Subcutaneous abdominal adipose tissue (tissue), 5 donors: ENCODE data around the gene TBX15.

ENCODE experiments used
- H3K27ac ChIP-seq: one replicate; pipeline ENCODE4 v1.7.0; 2013; ENCODE audit warnings: low read depth, mild to moderate bottlenecking, inconsistent platforms, low read length, moderate library complexity
- H3K27me3 ChIP-seq, 5 donors: one replicate each; pipeline ENCODE4 v1.7.0; 2013; ENCODE audit warnings: low read length in 5 of 5, inconsistent platforms in 1 of 5; ENCODE audit not compliant: control insufficient read depth in 5 of 5, insufficient read depth in 4 of 5
- H3K36me3 ChIP-seq, 5 donors: one replicate each; pipeline ENCODE4 v1.7.0; 2013; ENCODE audit warnings: low read length in 5 of 5; ENCODE audit not compliant: control insufficient read depth in 5 of 5, insufficient read depth in 5 of 5
- H3K4me1 ChIP-seq, 5 donors: one replicate each; pipeline ENCODE4 v1.7.0; 2013; ENCODE audit warnings: low read length in 5 of 5, mild to moderate bottlenecking in 3 of 5, moderate library complexity in 1 of 5; ENCODE audit not compliant: control insufficient read depth in 5 of 5, insufficient read depth in 5 of 5
- H3K4me3 ChIP-seq, 5 donors: one replicate each; pipeline ENCODE4 v1.7.0; 2013; ENCODE audit warnings: low read length in 5 of 5, low read depth in 1 of 5
- H3K9ac ChIP-seq, 5 donors: one replicate each; pipeline ENCODE4 v1.7.0; 2013; ENCODE audit warnings: low read length in 5 of 5, mild to moderate bottlenecking in 4 of 5, moderate library complexity in 3 of 5
- H3K9me3 ChIP-seq, 5 donors: one replicate each; pipeline ENCODE4 v1.7.0; 2013; ENCODE audit warnings: low read length in 5 of 5; ENCODE audit not compliant: control insufficient read depth in 5 of 5
- donor health status: healthy.
- donor health status: healthy.
- donor health status: healthy.
- donor health status: healthy.
- donor health status: healthy.

The TBX15 gene

GRCh38 chr1:118878661-118879060 lies 109.5 kb downstream of the TBX15 start:
- H3K4me3 ChIP-seq: no peak overlapping the region
- H3K9me3 ChIP-seq: no peaks in the 10 kb centered on the region
- no peaks in the 10 kb centered on the region for H3K27me3 ChIP-seq
- H3K4me1 ChIP-seq: peaks cover 0 to 7% (median 0%) of the 10 kb centered on the region in 5 donors
- no peak overlapping the region for H3K27ac ChIP-seq
- H3K9ac ChIP-seq: no peak overlapping the region
- H3K36me3 ChIP-seq: peaks cover 4 to 7% (median 5%) of the 10 kb centered on the region in 5 donors

- Histone ChIP-seq H3K27me3 (no peaks in the 10 kb centered on the region), H3K4me3 (no peak overlapping the region), H3K4me1 (peaks cover 0 to 7% (median 0%) of the 10 kb centered on the region in 5 donors), H3K9ac (no peak overlapping the region), H3K27ac (no peak overlapping the region), H3K36me3 (peaks cover 0 to 6% (median 3%) of the 10 kb centered on the region in 5 donors), H3K9me3 (no peaks in the 10 kb centered on the region)
These were observed 110.3 kb downstream of the TBX15 start for GRCh38 chr1:118877668-118878396.

DNA sequence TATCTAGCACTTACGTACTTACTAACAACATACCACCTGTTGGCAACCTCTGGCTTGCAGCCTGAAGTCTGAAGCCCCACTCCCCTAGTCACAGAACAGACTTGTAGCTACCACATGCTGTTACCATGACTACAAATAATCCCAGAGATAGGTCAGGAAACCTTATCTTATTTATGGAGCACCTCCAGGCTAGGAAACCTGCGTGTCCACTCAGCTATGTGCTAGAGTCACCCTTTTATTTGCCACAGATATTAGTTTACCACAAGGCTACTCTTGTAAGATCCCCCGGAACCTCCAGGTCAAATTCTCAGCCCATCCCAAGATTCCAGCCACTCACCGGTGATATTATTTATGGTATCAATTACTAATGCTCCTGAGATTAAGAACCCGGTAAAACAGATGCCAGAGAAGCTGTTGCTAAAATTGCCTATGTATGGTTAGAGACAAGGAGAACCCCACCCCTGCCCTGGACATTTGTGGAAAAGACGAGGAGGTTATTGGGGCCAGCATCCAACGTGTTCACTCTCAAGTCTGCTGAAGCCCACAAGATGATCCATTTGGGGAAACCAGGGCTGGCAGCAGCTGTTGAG lies 116.5 kb downstream of the TBX15 start:
- Histone ChIP-seq H3K9me3 (no peaks in the 10 kb centered on the region), H3K27ac (no peak overlapping the region), H3K4me3 (no peak overlapping the region), H3K36me3 (no peaks in the 10 kb centered on the region), H3K9ac (no peak overlapping the region), H3K27me3 (no peaks in the 10 kb centered on the region), H3K4me1 (peaks cover 0 to 11% (median 4%) of the 10 kb centered on the region in 5 donors)

DNA sequence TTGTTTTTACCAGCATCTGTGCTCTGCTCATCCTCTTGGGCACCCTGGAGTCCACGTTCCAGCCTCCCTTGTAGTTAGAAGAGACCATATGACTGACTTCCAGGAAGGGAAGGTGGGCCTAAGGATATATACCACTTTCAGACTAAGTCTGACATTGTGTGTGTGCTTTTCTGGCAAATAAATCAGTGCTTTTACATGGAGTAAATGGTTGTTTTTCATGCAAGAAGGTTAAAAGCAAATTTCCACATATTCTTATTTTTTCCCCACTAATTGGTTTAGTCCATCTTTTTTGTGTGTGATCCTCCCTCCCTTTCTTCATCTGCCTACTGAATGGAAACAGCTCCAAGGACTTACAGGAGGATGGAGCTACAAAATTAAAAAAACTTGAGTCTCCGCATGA lies 119.8 kb downstream of the TBX15 start:
- H3K36me3 ChIP-seq: no peaks in the 10 kb centered on the region
- no peaks in the 10 kb centered on the region for H3K27me3 ChIP-seq
- H3K4me1 ChIP-seq: peaks cover 0 to 4% (median 0%) of the 10 kb centered on the region in 5 donors
- no peak overlapping the region for H3K27ac ChIP-seq
- no peak overlapping the region for H3K4me3 ChIP-seq
- H3K9me3 ChIP-seq: no peaks in the 10 kb centered on the region
- no peak overlapping the region for H3K9ac ChIP-seq

GRCh38 chr1:118866330-118866729 lies 121.8 kb downstream of the TBX15 start:
- Histone ChIP-seq H3K4me1 (peaks cover 0 to 4% (median 0%) of the 10 kb centered on the region in 5 donors), H3K27me3 (no peaks in the 10 kb centered on the region), H3K36me3 (no peaks in the 10 kb centered on the region), H3K9ac (no peak overlapping the region), H3K27ac (no peak overlapping the region), H3K9me3 (no peaks in the 10 kb centered on the region), H3K4me3 (no peak overlapping the region)

DNA sequence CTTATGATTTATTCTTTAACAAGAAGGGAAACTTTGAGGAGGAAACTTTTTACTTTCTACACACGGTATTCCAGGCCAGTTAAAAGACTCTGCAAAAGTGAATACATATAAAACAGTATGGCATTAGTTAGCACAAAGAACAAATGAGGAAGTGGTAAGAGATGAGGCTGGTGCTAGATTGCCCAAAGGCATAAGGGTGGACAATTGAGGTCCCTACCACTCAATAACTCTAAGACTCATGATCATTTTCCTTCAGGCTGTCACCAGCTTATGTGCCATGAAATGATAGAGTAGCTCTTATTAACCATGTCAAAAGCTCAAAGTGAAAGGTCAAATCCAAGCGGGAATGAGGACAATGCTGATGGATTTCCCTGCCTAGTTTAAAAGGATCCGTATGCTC lies 124.5 kb downstream of the TBX15 start:
- H3K4me1 ChIP-seq: no peaks in the 10 kb centered on the region
- H3K4me3 ChIP-seq: no peak overlapping the region
- H3K9ac ChIP-seq: no peak overlapping the region
- no peaks in the 10 kb centered on the region for H3K27me3 ChIP-seq
- H3K36me3 ChIP-seq: no peaks in the 10 kb centered on the region
- no peaks in the 10 kb centered on the region for H3K9me3 ChIP-seq
- H3K27ac ChIP-seq: no peak overlapping the region

DNA sequence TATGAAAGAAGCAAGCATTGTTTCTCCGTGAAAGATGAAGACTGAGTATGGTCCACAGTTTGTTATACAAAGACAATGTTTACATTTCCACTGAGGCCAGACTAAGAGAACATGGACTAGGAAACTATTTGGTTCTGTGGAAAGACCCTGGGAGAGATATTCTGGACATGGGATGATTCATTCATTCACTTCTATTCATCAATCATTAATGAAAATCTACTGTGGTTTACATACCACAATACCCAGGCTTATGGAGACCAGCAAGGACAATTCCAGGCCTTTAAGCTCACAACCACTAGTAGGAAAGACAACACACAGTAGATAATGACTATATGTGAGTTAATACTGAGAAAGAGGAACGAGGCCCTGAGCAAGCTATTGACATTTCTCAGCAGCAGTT lies 125.4 kb downstream of the TBX15 start:
- H3K4me1 ChIP-seq: no peaks in the 10 kb centered on the region
- no peaks in the 10 kb centered on the region for H3K9me3 ChIP-seq
- H3K4me3 ChIP-seq: no peak overlapping the region
- no peaks in the 10 kb centered on the region for H3K36me3 ChIP-seq
- H3K27me3 ChIP-seq: no peaks in the 10 kb centered on the region
- H3K9ac ChIP-seq: no peak overlapping the region
- H3K27ac ChIP-seq: no peak overlapping the region

DNA sequence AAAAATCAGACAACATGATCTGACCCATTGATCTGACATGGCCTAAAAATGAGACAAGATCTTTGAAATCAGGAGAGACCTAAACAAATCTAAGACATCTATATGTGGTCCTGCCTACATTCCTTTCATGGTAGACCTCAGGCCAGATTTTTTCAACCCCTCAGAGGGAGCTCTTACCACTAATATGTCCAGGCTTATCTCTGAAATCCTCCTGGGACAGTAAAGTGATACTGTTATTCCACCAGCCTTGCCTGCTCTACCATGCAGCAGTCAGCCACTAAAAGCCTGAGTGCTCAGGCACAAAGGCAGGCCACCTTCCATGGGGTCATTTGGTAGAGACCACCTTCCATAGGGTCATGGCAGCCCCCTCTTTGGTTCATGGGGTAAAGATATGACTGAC lies 126.9 kb downstream of the TBX15 start:
- Histone ChIP-seq H3K27ac (no peak overlapping the region), H3K36me3 (no peaks in the 10 kb centered on the region), H3K27me3 (no peaks in the 10 kb centered on the region), H3K9me3 (no peaks in the 10 kb centered on the region), H3K4me1 (no peaks in the 10 kb centered on the region), H3K4me3 (no peak overlapping the region), H3K9ac (no peak overlapping the region)

- Histone ChIP-seq H3K9ac (no peak overlapping the region), H3K4me1 (no peaks in the 10 kb centered on the region), H3K4me3 (no peak overlapping the region), H3K27me3 (no peaks in the 10 kb centered on the region), H3K36me3 (no peaks in the 10 kb centered on the region), H3K9me3 (no peaks in the 10 kb centered on the region), H3K27ac (no peak overlapping the region)
These were observed 128.1 kb downstream of the TBX15 start for GRCh38 chr1:118859999-118860398.

GRCh38 chr1:118846443-118846842 lies 141.7 kb downstream of the TBX15 start:
- H3K4me3 ChIP-seq: no peak overlapping the region
- no peak overlapping the region for H3K9ac ChIP-seq
- peaks cover 0 to 4% (median 0%) of the 10 kb centered on the region in 5 donors for H3K4me1 ChIP-seq
- no peaks in the 10 kb centered on the region for H3K36me3 ChIP-seq
- no peaks in the 10 kb centered on the region for H3K27me3 ChIP-seq
- H3K27ac ChIP-seq: no peak overlapping the region
- no peaks in the 10 kb centered on the region for H3K9me3 ChIP-seq
